ENCODE data around the gene KIF5C.

The KIF5C gene

DNA sequence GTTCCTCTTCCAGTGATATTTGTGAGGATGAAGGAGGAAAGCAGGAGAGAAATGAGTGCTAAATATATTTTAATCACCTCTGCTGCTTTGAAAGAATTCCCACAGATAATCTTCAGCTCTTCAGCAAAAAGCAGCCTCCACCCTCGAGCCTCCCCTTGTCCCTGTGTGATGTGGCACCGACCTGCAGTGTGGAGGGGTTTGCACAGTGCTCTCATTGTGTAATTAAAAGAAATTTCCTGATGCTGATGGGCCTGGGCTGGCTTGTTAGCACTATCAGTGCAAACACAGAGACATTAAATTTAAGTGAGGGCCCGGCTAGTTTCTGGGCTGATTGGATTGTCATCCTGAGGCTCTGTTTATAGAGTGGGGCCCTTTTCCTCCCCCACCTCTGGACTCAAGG, 53.4 kb downstream of the KIF5C start:
- no peak overlapping the region for H3K4me3 ChIP-seq (ENCODE audit: low read length)
- no peak for DNase-seq (ENCODE audit: low read depth)
- TF ChIP-seq, protein P1, sequence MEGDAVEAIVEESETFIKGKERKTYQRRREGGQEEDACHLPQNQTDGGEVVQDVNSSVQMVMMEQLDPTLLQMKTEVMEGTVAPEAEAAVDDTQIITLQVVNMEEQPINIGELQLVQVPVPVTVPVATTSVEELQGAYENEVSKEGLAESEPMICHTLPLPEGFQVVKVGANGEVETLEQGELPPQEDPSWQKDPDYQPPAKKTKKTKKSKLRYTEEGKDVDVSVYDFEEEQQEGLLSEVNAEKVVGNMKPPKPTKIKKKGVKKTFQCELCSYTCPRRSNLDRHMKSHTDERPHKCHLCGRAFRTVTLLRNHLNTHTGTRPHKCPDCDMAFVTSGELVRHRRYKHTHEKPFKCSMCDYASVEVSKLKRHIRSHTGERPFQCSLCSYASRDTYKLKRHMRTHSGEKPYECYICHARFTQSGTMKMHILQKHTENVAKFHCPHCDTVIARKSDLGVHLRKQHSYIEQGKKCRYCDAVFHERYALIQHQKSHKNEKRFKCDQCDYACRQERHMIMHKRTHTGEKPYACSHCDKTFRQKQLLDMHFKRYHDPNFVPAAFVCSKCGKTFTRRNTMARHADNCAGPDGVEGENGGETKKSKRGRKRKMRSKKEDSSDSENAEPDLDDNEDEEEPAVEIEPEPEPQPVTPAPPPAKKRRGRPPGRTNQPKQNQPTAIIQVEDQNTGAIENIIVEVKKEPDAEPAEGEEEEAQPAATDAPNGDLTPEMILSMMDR (IDR thresholded peaks at IDR 0.05; ENCODE audit: insufficient read depth, low read depth, low read length, missing control alignments) = no peak

GRCh38 chr2:148930046-148930775, 55.2 kb downstream of the KIF5C start:
- TF ChIP-seq, protein P1 (IDR thresholded peaks at IDR 0.05; ENCODE audit: insufficient read depth, low read depth, low read length, missing control alignments) = no peak
- H3K4me3 ChIP-seq (ENCODE audit: low read length) = no peak overlapping the region
- DNase-seq (ENCODE audit: low read depth) = no peak

- DNase-seq (ENCODE audit: low read depth) = no peak
- no peak overlapping the region for H3K4me3 ChIP-seq (ENCODE audit: low read length)
- TF ChIP-seq, protein P1 (IDR thresholded peaks at IDR 0.05; ENCODE audit: insufficient read depth, low read depth, low read length, missing control alignments) = no peak
Measured at GRCh38 chr2:148932536-148932935, 57.5 kb downstream of the KIF5C start.

DNA sequence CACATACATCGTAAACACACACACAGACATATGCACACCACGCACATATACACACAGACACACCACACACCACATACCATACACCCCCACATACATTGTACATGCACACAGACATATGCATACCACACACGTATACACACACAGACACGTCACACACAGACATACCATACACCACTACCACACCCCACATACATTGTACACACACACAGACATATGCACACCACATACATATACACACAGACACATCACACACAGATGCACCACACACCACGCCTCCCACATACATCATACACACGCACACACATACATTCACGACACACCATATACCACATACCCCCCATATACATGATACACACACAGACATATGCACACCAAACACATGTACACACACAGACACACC, 58.4 kb downstream of the KIF5C start:
- TF ChIP-seq, protein P1 (IDR thresholded peaks at IDR 0.05; ENCODE audit: insufficient read depth, low read depth, low read length, missing control alignments) = no peak
- DNase-seq (ENCODE audit: low read depth) = no peak
- no peak overlapping the region for H3K4me3 ChIP-seq (ENCODE audit: low read length)

DNA sequence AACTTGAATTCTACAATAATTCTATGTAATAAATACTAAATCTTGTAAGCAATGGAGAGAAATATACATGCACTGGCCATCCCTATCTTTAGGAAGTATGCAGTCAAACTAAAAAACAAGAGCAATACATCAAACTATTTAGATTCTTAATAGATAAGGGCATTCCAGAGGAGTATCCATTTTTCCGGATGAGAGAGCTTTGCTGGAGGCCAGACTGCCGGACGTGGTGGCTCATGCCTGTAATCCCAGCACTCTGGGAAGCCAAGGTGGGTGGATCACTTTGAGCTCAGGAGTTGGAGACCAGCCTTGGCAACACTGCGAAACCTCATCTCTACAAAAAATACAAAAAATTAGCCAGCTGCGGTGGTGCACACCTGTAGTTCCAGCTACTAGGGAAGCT, 60.8 kb downstream of the KIF5C start:
- no peak overlapping the region for H3K4me3 ChIP-seq (ENCODE audit: low read length)
- no peak for DNase-seq (ENCODE audit: low read depth)
- TF ChIP-seq, protein P1 (IDR thresholded peaks at IDR 0.05; ENCODE audit: insufficient read depth, low read depth, low read length, missing control alignments) = no peak

DNA sequence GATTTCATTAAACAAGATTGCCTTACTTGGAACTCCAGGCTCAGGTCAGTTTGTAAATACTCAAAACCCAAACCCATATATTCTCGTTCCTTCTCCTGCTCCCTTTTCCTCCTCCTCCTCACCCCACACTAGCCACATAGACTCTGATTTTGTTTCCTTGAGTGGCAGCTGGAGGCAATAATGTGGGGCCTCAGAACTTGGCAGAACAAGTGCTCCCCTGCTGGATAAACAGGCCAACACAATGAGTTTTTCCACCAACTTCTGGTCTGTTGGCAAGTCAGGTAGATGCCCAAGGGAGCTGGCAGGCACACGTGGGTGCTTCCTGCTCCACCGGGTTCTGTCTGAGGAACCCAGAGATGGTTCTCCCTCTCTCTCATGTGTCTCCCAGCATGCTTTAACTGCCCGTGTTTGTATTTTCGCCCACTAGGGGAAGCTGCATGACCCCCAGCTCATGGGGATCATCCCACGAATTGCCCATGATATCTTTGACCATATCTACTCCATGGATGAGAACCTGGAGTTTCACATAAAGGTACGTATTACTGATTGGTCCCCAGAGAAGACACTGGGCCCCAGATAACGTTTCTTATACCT, 61.9 kb downstream of the KIF5C start:
- no peak overlapping the region for H3K4me3 ChIP-seq (ENCODE audit: low read length)
- TF ChIP-seq, protein P1 (IDR thresholded peaks at IDR 0.05; ENCODE audit: insufficient read depth, low read depth, low read length, missing control alignments) = no peak
- peak; percentile 13 for DNase-seq (ENCODE audit: low read depth)

GRCh38 chr2:148939271-148939670, 64.2 kb downstream of the KIF5C start:
- DNase-seq (ENCODE audit: low read depth) = no peak
- TF ChIP-seq, protein P1 (IDR thresholded peaks at IDR 0.05; ENCODE audit: insufficient read depth, low read depth, low read length, missing control alignments) = no peak
- no peak overlapping the region for H3K4me3 ChIP-seq (ENCODE audit: low read length)

All from epithelial cell of esophagus (primary cell).